Neural cell (in vitro differentiated cells): Measurements from ENCODE around the gene NR0B1. TPM values are rescaled to one million over a fixed set of nuclear protein-coding genes. Genes with fewer than 3 reads are reported as not detected.

Source experiments
- H2AFZ ChIP-seq: fragments of 200-600, 300-800 bp; sonication (generic), shearing (Covaris generic); 2 replicates; pipeline ENCODE4 v1.6.0; 2014; ENCODE audit warnings: low read depth, mild to moderate bottlenecking, antibody characterized with exemption, low read length, moderate library complexity
- H3F3A ChIP-seq: fragments of 200-600 bp; shearing (Covaris generic); 2 replicates; pipeline ENCODE4 v1.6.1; 2016; ENCODE audit warnings: mild to moderate bottlenecking, moderate library complexity, mixed read lengths, antibody characterized with exemption, low read length; ENCODE audit not compliant: insufficient read depth, poor library complexity, severe bottlenecking
- H3K27ac ChIP-seq: fragments of 200-600, 300-800 bp; sonication (generic), shearing (Covaris generic); 2 replicates; pipeline ENCODE4 v1.5.1; 2014; ENCODE audit warnings: mild to moderate bottlenecking, low read length, moderate library complexity
- H3K27me3 ChIP-seq: fragments of 300-800, 200-600 bp; sonication (generic), shearing (Covaris generic); 2 replicates; pipeline ENCODE4 v1.6.0; 2014; ENCODE audit warnings: mild to moderate bottlenecking, low read depth, low read length, moderate library complexity; ENCODE audit not compliant: insufficient read depth
- H3K36me3 ChIP-seq: fragments of 300-800, 200-600 bp; sonication (generic), shearing (Covaris generic); 2 replicates; pipeline ENCODE4 v1.5.1; 2014; ENCODE audit warnings: mild to moderate bottlenecking, antibody characterized with exemption, low read length, moderate library complexity; ENCODE audit not compliant: insufficient read depth
- H3K4me2 ChIP-seq: fragments of 300-800, 200-600 bp; sonication (generic), shearing (Covaris generic); 2 replicates; pipeline ENCODE4 v1.6.0; 2014; ENCODE audit warnings: mild to moderate bottlenecking, low read length
- H3K4me3 ChIP-seq: fragments of 300-800, 200-600 bp; sonication (generic), shearing (Covaris generic); 2 replicates; pipeline ENCODE4 v1.5.1; 2014; ENCODE audit warnings: mild to moderate bottlenecking, low read length, moderate library complexity
- H3K79me2 ChIP-seq: fragments of 200-600 bp; shearing (Covaris generic); replicated peaks from 2 replicates; pipeline ENCODE4 v1.6.0; 2014; ENCODE audit warnings: mild to moderate bottlenecking, low read length, moderate library complexity; ENCODE audit not compliant: insufficient read depth
- H3K9ac ChIP-seq: fragments of 300-800, 200-600 bp; sonication (generic), shearing (Covaris generic); 2 replicates; pipeline ENCODE4 v1.6.1; 2016; ENCODE audit warnings: mild to moderate bottlenecking, low read length, mixed read lengths
- H3K9me2 ChIP-seq: fragments of 200-600 bp; shearing (Covaris generic); 2 replicates; pipeline ENCODE4 v1.6.1; 2016; ENCODE audit warnings: mild to moderate bottlenecking, low read length, mixed read lengths; ENCODE audit not compliant: insufficient read depth
- H3K9me3 ChIP-seq: fragments of 200-600, 300-800 bp; sonication (generic), shearing (Covaris generic); 2 replicates; pipeline ENCODE4 v1.6.1; 2016; ENCODE audit warnings: mild to moderate bottlenecking, mixed run types, low read length, moderate library complexity, mixed read lengths
- H4K20me1 ChIP-seq: fragments of 200-600 bp; shearing (Covaris generic); 2 replicates; pipeline ENCODE4 v1.6.1; 2016; ENCODE audit warnings: mild to moderate bottlenecking, mixed run types; ENCODE audit not compliant: insufficient read depth
- EP300 ChIP-seq: fragments of 450-650 bp; conservative IDR thresholded peaks from 2 replicates; pipeline ENCODE4 v1.6.1; 2014; ENCODE audit warnings: antibody characterized with exemption, mild to moderate bottlenecking, moderate library complexity; ENCODE audit not compliant: poor library complexity, severe bottlenecking
- EZH2 ChIP-seq: fragments of 200-600, 300-800 bp; shearing (Covaris generic), sonication (generic); IDR thresholded peaks from 2 replicates; pipeline ENCODE4 v1.6.1; 2014; ENCODE audit warnings: antibody characterized with exemption, low read length, borderline replicate concordance, mild to moderate bottlenecking; ENCODE audit not compliant: insufficient read depth, poor library complexity, severe bottlenecking
- MXI1 ChIP-seq: fragments of 450-650 bp; conservative IDR thresholded peaks from 2 replicates; pipeline ENCODE4 v1.6.1; 2014; ENCODE audit warnings: antibody characterized with exemption, mild to moderate bottlenecking; ENCODE audit not compliant: poor library complexity, severe bottlenecking
- POLR2AphosphoS5 ChIP-seq: IDR thresholded peaks from 2 replicates; pipeline ENCODE4 v1.6.1; 2012
- RAD21 ChIP-seq: fragments of 450-650 bp; conservative IDR thresholded peaks from 2 replicates; pipeline ENCODE4 v1.6.1; 2014; ENCODE audit warnings: antibody characterized with exemption, mild to moderate bottlenecking, moderate library complexity
- SMC3 ChIP-seq: fragments of 450-650 bp; conservative IDR thresholded peaks from 2 replicates; pipeline ENCODE4 v1.6.1; 2014; ENCODE audit warnings: antibody characterized with exemption, mild to moderate bottlenecking, moderate library complexity; ENCODE audit not compliant: poor library complexity
- TAF1 ChIP-seq: IDR thresholded peaks from 2 replicates; pipeline ENCODE4 v1.6.1; 2012; ENCODE audit warnings: low read depth
- polyA plus RNA-seq: library from polyadenylated mRNA; depleted of rRNA; stranded (reverse); fragments of >200 nt; gene quantifications from 2 replicates; pipeline ENCODE4 v1.2.3, GENCODE V29; 2014
- TF ChIP-seq, protein P1 (sequence below): fragments of 450-650 bp; IDR thresholded peaks from 2 replicates; pipeline ENCODE4 v1.5.1; 2014; ENCODE audit warnings: antibody characterized with exemption, mild to moderate bottlenecking, moderate library complexity; ENCODE audit not compliant: poor library complexity, severe bottlenecking
- TF ChIP-seq, protein P2 (sequence below): IDR thresholded peaks from 2 replicates; pipeline ENCODE4 v1.6.1; 2012; ENCODE audit warnings: borderline replicate concordance

The NR0B1 gene
- polyA plus RNA-seq, 1 donor from 2014 or later: not detected

DNA sequence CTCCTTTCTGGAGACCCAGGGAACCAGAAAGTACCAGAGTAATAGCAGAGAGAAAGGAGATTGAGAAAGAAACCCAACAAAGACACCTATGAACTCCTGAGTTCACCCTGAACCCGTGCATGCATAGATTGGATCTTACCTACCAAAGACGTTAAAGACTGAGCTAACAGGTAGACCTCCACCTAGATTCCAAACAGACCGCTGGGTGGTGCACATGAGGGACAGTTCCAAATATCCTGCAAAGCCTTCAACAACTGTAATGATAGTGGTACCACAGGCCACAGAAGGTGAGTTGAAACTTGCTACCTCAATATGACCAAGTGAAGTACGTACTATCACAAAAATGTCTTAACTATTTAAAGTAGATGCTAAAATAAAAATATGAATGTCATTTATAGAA lies 34.0 kb upstream of the NR0B1 start:
- Histone ChIP-seq H3F3A (no peaks in the 10 kb centered on the region), H3K4me3 (no peak overlapping the region), H3K9me2 (no peaks in the 10 kb centered on the region), H3K4me2 (no peak overlapping the region), H3K9ac (no peak overlapping the region), H3K9me3 (no peaks in the 10 kb centered on the region), H3K79me2 (no peaks in the 10 kb centered on the region), H3K27me3 (no peaks in the 10 kb centered on the region), H2AFZ (no peak overlapping the region), H3K36me3 (no peaks in the 10 kb centered on the region), H3K27ac (no peak overlapping the region), H4K20me1 (no peaks in the 10 kb centered on the region)
- TF ChIP-seq MXI1: no peak
- TF ChIP-seq, protein P1, sequence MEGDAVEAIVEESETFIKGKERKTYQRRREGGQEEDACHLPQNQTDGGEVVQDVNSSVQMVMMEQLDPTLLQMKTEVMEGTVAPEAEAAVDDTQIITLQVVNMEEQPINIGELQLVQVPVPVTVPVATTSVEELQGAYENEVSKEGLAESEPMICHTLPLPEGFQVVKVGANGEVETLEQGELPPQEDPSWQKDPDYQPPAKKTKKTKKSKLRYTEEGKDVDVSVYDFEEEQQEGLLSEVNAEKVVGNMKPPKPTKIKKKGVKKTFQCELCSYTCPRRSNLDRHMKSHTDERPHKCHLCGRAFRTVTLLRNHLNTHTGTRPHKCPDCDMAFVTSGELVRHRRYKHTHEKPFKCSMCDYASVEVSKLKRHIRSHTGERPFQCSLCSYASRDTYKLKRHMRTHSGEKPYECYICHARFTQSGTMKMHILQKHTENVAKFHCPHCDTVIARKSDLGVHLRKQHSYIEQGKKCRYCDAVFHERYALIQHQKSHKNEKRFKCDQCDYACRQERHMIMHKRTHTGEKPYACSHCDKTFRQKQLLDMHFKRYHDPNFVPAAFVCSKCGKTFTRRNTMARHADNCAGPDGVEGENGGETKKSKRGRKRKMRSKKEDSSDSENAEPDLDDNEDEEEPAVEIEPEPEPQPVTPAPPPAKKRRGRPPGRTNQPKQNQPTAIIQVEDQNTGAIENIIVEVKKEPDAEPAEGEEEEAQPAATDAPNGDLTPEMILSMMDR: no peak
- TF ChIP-seq RAD21: no peak
- TF ChIP-seq POLR2AphosphoS5: no peak
- TF ChIP-seq TAF1: no peak
- TF ChIP-seq, protein P2, sequence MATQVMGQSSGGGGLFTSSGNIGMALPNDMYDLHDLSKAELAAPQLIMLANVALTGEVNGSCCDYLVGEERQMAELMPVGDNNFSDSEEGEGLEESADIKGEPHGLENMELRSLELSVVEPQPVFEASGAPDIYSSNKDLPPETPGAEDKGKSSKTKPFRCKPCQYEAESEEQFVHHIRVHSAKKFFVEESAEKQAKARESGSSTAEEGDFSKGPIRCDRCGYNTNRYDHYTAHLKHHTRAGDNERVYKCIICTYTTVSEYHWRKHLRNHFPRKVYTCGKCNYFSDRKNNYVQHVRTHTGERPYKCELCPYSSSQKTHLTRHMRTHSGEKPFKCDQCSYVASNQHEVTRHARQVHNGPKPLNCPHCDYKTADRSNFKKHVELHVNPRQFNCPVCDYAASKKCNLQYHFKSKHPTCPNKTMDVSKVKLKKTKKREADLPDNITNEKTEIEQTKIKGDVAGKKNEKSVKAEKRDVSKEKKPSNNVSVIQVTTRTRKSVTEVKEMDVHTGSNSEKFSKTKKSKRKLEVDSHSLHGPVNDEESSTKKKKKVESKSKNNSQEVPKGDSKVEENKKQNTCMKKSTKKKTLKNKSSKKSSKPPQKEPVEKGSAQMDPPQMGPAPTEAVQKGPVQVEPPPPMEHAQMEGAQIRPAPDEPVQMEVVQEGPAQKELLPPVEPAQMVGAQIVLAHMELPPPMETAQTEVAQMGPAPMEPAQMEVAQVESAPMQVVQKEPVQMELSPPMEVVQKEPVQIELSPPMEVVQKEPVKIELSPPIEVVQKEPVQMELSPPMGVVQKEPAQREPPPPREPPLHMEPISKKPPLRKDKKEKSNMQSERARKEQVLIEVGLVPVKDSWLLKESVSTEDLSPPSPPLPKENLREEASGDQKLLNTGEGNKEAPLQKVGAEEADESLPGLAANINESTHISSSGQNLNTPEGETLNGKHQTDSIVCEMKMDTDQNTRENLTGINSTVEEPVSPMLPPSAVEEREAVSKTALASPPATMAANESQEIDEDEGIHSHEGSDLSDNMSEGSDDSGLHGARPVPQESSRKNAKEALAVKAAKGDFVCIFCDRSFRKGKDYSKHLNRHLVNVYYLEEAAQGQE: no peak
- TF ChIP-seq EZH2: no peak
- TF ChIP-seq SMC3: no peak
- no peak for TF ChIP-seq EP300

DNA sequence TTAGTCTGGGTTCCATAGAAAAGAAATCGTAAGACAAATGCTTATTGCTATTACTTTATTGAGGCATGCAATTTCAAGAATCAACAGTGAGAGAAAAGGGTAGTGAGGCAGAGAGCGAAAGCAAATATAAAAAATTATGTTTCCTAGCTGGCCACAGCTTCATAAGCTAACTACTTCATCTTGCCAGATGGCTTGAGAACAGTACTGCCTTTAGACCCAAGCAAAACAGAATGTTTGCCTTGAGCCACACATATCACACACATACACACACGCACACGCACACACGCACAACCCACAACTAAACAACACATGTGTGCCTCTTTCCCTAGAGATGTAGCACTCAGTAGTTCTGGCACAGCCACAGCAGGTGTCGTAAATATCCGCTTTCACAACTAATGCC lies 31.6 kb upstream of the NR0B1 start:
- TF ChIP-seq MXI1 (no peak), RAD21 (no peak), EP300 (no peak), POLR2AphosphoS5 (no peak), SMC3 (no peak), TAF1 (no peak), EZH2 (no peak)
- TF ChIP-seq, protein P1: no peak
- TF ChIP-seq, protein P2: no peak
- Histone ChIP-seq H3K79me2 (no peaks in the 10 kb centered on the region), H3K27me3 (no peaks in the 10 kb centered on the region)

More for the DNA sequence above, 31.6 kb upstream of the NR0B1 start:
- no peaks in the 10 kb centered on the region for H3F3A ChIP-seq
- no peak overlapping the region for H3K9ac ChIP-seq
- H3K36me3 ChIP-seq: no peaks in the 10 kb centered on the region
- H2AFZ ChIP-seq: no peak overlapping the region
- no peaks in the 10 kb centered on the region for H4K20me1 ChIP-seq
- H3K4me2 ChIP-seq: no peak overlapping the region
- H3K4me3 ChIP-seq: no peak overlapping the region
- H3K9me3 ChIP-seq: no peaks in the 10 kb centered on the region
- no peak overlapping the region for H3K27ac ChIP-seq
- no peaks in the 10 kb centered on the region for H3K9me2 ChIP-seq
